ENCODE results near the gene ZMYND11.
"Not testable (repeated sequence)": the region's sequence is repeated elsewhere in the genome, so short reads cannot be mapped to it uniquely, and the experiment has no call there.

ZMYND11 gene

GRCh38 chr10:251982-252582 lies 116.8 kb downstream of the ZMYND11 start:
- no peak for DNase-seq

- no peak for DNase-seq
Observed at GRCh38 chr10:260819-261429, 125.7 kb downstream of the ZMYND11 start.

- DNase-seq, result not testable (repeated sequence)
Observed at GRCh38 chr10:264160-265073, 129.2 kb downstream of the ZMYND11 start.

GRCh38 chr10:265074-265440 lies 129.8 kb downstream of the ZMYND11 start:
- not testable (repeated sequence) for DNase-seq

GRCh38 chr10:265816-266588 lies 130.7 kb downstream of the ZMYND11 start:
- DNase-seq, result not testable (repeated sequence)

- no peak for DNase-seq
Observed at GRCh38 chr10:266974-267425, 131.7 kb downstream of the ZMYND11 start.

- no peak for DNase-seq
Observed at GRCh38 chr10:267705-268104, 132.4 kb downstream of the ZMYND11 start.

- DNase-seq, result no peak
Observed at GRCh38 chr10:269440-270074, 134.3 kb downstream of the ZMYND11 start.

- DNase-seq, result no peak
Observed at GRCh38 chr10:271201-271600, 135.9 kb downstream of the ZMYND11 start.

GRCh38 chr10:271722-272121 lies 136.5 kb downstream of the ZMYND11 start:
- no peak for DNase-seq

GRCh38 chr10:273088-273487 lies 137.8 kb downstream of the ZMYND11 start:
- no peak for DNase-seq

- DNase-seq, result no peak
Observed at GRCh38 chr10:274866-275265, 139.6 kb downstream of the ZMYND11 start.

- DNase-seq, result no peak
Observed at GRCh38 chr10:275680-276079, 140.4 kb downstream of the ZMYND11 start.

GRCh38 chr10:277963-278362 lies 142.7 kb downstream of the ZMYND11 start:
- DNase-seq, result no peak

- DNase-seq, result no peak
Observed at GRCh38 chr10:278707-279106, 143.5 kb downstream of the ZMYND11 start.

GRCh38 chr10:279232-279631 lies 144.0 kb downstream of the ZMYND11 start:
- DNase-seq, result no peak

GRCh38 chr10:279655-280054 lies 144.4 kb downstream of the ZMYND11 start:
- DNase-seq, result no peak

- DNase-seq, result no peak
Observed at GRCh38 chr10:282294-283139, 147.3 kb downstream of the ZMYND11 start.

GRCh38 chr10:283140-283479 lies 147.9 kb downstream of the ZMYND11 start:
- DNase-seq, result no peak

- DNase-seq, result no peak
Observed at GRCh38 chr10:283916-284356, 148.7 kb downstream of the ZMYND11 start.

GRCh38 chr10:285216-285615 lies 150.0 kb downstream of the ZMYND11 start:
- DNase-seq, result no peak

All from midbrain (tissue), 1 donor.